Measurements from ENCODE around the gene NCKAP5L.

The NCKAP5L gene

GRCh38 chr12:49823951-49824350 is 4.3 kb downstream of the NCKAP5L start:
- no peak for DNase-seq

- DNase-seq, result no peak
Observed at GRCh38 chr12:49823350-49823749, 4.9 kb downstream of the NCKAP5L start.

- no peak for DNase-seq
Observed at GRCh38 chr12:49821373-49822287, 6.6 kb downstream of the NCKAP5L start.

GRCh38 chr12:49819786-49820185 is 8.4 kb downstream of the NCKAP5L start:
- no peak for DNase-seq

- no peak for DNase-seq
Observed at GRCh38 chr12:49818241-49818895, 9.8 kb downstream of the NCKAP5L start.

GRCh38 chr12:49813131-49813530 is 15.1 kb downstream of the NCKAP5L start:
- no peak for DNase-seq

GRCh38 chr12:49811961-49812401 is 16.2 kb downstream of the NCKAP5L start:
- no peak for DNase-seq

- DNase-seq, result no peak
Observed at GRCh38 chr12:49811136-49811535, 17.1 kb downstream of the NCKAP5L start.

- no peak for DNase-seq
Observed at GRCh38 chr12:49809906-49810389, 18.3 kb downstream of the NCKAP5L start.

GRCh38 chr12:49809381-49809905 is 18.8 kb downstream of the NCKAP5L start:
- DNase-seq, result no peak

- DNase-seq, result no peak
Observed at GRCh38 chr12:49808686-49809380, 19.4 kb downstream of the NCKAP5L start.

GRCh38 chr12:49807991-49808580 is 20.1 kb downstream of the NCKAP5L start:
- DNase-seq, result no peak

GRCh38 chr12:49806877-49807276 is 21.3 kb downstream of the NCKAP5L start:
- no peak for DNase-seq

GRCh38 chr12:49806321-49806813 is 21.8 kb downstream of the NCKAP5L start:
- DNase-seq, result no peak

GRCh38 chr12:49805409-49805808 is 22.8 kb downstream of the NCKAP5L start:
- no peak for DNase-seq

- DNase-seq, result no peak
Observed at GRCh38 chr12:49804821-49805220, 23.4 kb downstream of the NCKAP5L start.

GRCh38 chr12:49803693-49804450 is 24.3 kb downstream of the NCKAP5L start:
- DNase-seq, result no peak

- DNase-seq, result no peak
Observed at GRCh38 chr12:49801141-49802063, 26.8 kb downstream of the NCKAP5L start.

- DNase-seq, result no peak
Observed at GRCh38 chr12:49800421-49801140, 27.6 kb downstream of the NCKAP5L start.

- no peak for DNase-seq
Observed at GRCh38 chr12:49798934-49799333, 29.3 kb downstream of the NCKAP5L start.
